A673 (cell line): Measurements from ENCODE around the gene CACNG3. TPM values are rescaled to one million over a fixed set of nuclear protein-coding genes. Genes with fewer than 3 reads are reported as not detected.

Experiments used
- BruUV-seq: library from RNA; stranded (reverse); fragments of 400-500 nt; replicated peaks from 2 replicates; lab custom pipeline; 2021; lab: Mats Ljungman, UMichigan
- CTCF ChIA-PET: fragments of 300-600 bp; sonication (Branson Sonifier 250); formaldehyde crosslinking; loops from one replicate; lab custom pipeline; 2022; ENCODE audit warnings: antibody characterized with exemption; lab: Charles Lee
- POLR2A ChIA-PET: fragments of 300-600 bp; sonication (Branson Sonifier 250); formaldehyde crosslinking; loops from one replicate; lab custom pipeline; 2022; ENCODE audit warnings: antibody characterized with exemption; ENCODE audit not compliant: low non-redundant PET; lab: Charles Lee
- DNase-seq: peaks from one replicate; pipeline ENCODE4 v3.0.0-alpha.2; 2015; ENCODE audit warnings: low spot score
- H3K27ac ChIP-seq: fragments of 200-600 bp; sonication (generic); 2 replicates; pipeline ENCODE4 v1.5.1; 2016; ENCODE audit warnings: mixed run types, low read depth, mild to moderate bottlenecking, mixed read lengths, antibody characterized with exemption, low read length; ENCODE audit not compliant: poor library complexity, severe bottlenecking
- H3K27me3 ChIP-seq: fragments of 200-600 bp; sonication (generic); replicated peaks from 2 replicates; pipeline ENCODE4 v1.6.1; 2017; ENCODE audit warnings: mixed run types, low read depth, mild to moderate bottlenecking, mixed read lengths, antibody characterized with exemption, low read length; ENCODE audit not compliant: insufficient read depth, poor library complexity
- H3K36me3 ChIP-seq: fragments of 200-600 bp; sonication (generic); 2 replicates; pipeline ENCODE4 v1.6.1; 2016; ENCODE audit warnings: mixed run types, mild to moderate bottlenecking, mixed read lengths, antibody characterized with exemption, low read length; ENCODE audit not compliant: insufficient read depth, poor library complexity, severe bottlenecking
- H3K4me1 ChIP-seq: fragments of 200-600 bp; sonication (generic); 2 replicates; pipeline ENCODE4 v1.6.1; 2017; ENCODE audit warnings: mixed run types, mild to moderate bottlenecking, mixed read lengths, antibody characterized with exemption, low read length; ENCODE audit not compliant: insufficient read depth, poor library complexity, severe bottlenecking
- H3K4me3 ChIP-seq: fragments of 200-600 bp; sonication (generic); 2 replicates; pipeline ENCODE4 v1.5.1; 2016; ENCODE audit warnings: low read depth, mixed run types, mild to moderate bottlenecking, mixed read lengths, low read length; ENCODE audit not compliant: poor library complexity, severe bottlenecking
- H3K9me3 ChIP-seq: fragments of 200-600 bp; sonication (generic); 2 replicates; pipeline ENCODE4 v1.6.1; 2016; ENCODE audit warnings: mixed run types, low read depth, mild to moderate bottlenecking, mixed read lengths, antibody characterized with exemption, low read length; ENCODE audit not compliant: poor library complexity, severe bottlenecking
- CTCF ChIP-seq: fragments of 300-800, 200-600 bp; sonication (generic); conservative IDR thresholded peaks from 2 replicates; pipeline ENCODE4 v1.5.1; 2017; ENCODE audit warnings: low read depth, mild to moderate bottlenecking, antibody characterized with exemption, low read length, moderate library complexity, mixed read lengths
- EZH2 ChIP-seq: fragments of 200-600 bp; sonication (generic); IDR thresholded peaks from 2 replicates; pipeline ENCODE4 v1.6.1; 2017; ENCODE audit warnings: borderline replicate concordance, low read depth, mild to moderate bottlenecking, mixed read lengths, antibody characterized with exemption, low read length; ENCODE audit not compliant: poor library complexity, severe bottlenecking
- intact Hi-C: fragments of 100-400 bp; cut with micrococcal nuclease; formaldehyde crosslinking; loops from one replicate; pipeline ENCODE4 v1.10.0; 2022; ENCODE audit not compliant: unreplicated experiment
- total RNA-seq: library from RNA; stranded (reverse); gene quantifications from 2 replicates; pipeline ENCODE4 v1.2.3, GENCODE V29; 2021

CACNG3 gene
- total RNA-seq, 1 experiment from 2014 or later, result 3.6 TPM

- no peak overlapping the region for H3K27ac ChIP-seq
- CTCF ChIA-PET, result no interaction called here
- POLR2A ChIA-PET, result no interaction called here
- no peaks in the 10 kb centered on the region for H3K27me3 ChIP-seq
- no peak for TF ChIP-seq CTCF
- no peak for TF ChIP-seq EZH2
- DNase-seq, result no peak
- H3K9me3 ChIP-seq, result no peaks in the 10 kb centered on the region
- intact Hi-C loops, result no loop called here
- no peaks in the 10 kb centered on the region for H3K36me3 ChIP-seq
- no peak overlapping the region for H3K4me3 ChIP-seq
- H3K4me1 ChIP-seq, result peaks cover 21% of the 10 kb centered on the region
- no TSS peak for BruUV-seq
Observed at GRCh38 chr16:24348545-24349290, 92.6 kb downstream of the CACNG3 start.

DNA sequence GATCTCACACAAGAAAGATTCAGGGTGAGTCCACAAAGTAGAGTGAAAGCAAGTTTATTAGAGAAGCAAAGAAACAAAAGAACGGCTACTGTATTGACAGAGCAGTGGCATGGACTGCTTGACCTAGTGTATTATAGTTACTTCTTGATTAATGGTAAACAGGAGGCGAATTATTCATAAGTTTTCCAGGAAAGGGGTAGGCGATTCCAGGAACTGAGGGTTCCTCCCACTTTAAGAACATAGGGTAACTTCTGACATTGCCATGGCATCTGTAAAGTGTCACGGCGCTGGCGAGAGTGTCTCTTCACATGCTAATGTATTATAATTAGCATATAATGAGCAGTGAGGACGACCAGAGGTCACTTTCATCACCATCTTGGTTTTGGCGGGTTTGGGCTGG is 93.2 kb downstream of the CACNG3 start:
- ChIA-PET POLR2A (no interaction called here), CTCF (no interaction called here)
- Histone ChIP-seq H3K36me3 (no peaks in the 10 kb centered on the region), H3K27me3 (no peaks in the 10 kb centered on the region), H3K4me3 (no peak overlapping the region), H3K9me3 (no peaks in the 10 kb centered on the region), H3K4me1 (peaks cover 16% of the 10 kb centered on the region), H3K27ac (no peak overlapping the region)
- BruUV-seq, result no TSS peak
- intact Hi-C loops, result no loop called here
- no peak for DNase-seq
- no peak for TF ChIP-seq CTCF
- no peak for TF ChIP-seq EZH2

GRCh38 chr16:24352746-24353145 is 96.6 kb downstream of the CACNG3 start:
- intact Hi-C loops, result no loop called here
- Histone ChIP-seq H3K36me3 (no peaks in the 10 kb centered on the region), H3K9me3 (no peaks in the 10 kb centered on the region), H3K4me1 (no peaks in the 10 kb centered on the region), H3K27me3 (no peaks in the 10 kb centered on the region), H3K27ac (no peak overlapping the region), H3K4me3 (no peak overlapping the region)
- no peak for DNase-seq
- no TSS peak for BruUV-seq
- POLR2A ChIA-PET, result no interaction called here
- TF ChIP-seq EZH2, result no peak
- TF ChIP-seq CTCF, result no peak
- CTCF ChIA-PET, result no interaction called here
